Measurements from ENCODE around the gene TRPM7. TPM values are rescaled to one million over a fixed set of nuclear protein-coding genes. Genes with fewer than 3 reads are reported as not detected.

The TRPM7 gene
- total RNA-seq, 1 donor from 2014 or later: 41.2 TPM

Small RNA genes within 50 kb of the gene (small RNA-seq; reads per million reads assigned to genes)
- gene RN7SL354P: not detected

Other genes with a start within 250 kb of the TRPM7 start
- gene USP50, start 140.1 kb downstream of the TRPM7 start, total RNA-seq: not detected
- gene SPPL2A, start 78.9 kb upstream of the TRPM7 start, total RNA-seq: 33.4 TPM
- 9.9 TPM for gene AP4E1, start 221.9 kb upstream of the TRPM7 start, total RNA-seq